ENCODE measurements around the gene PHACTR1.
A peak's percentile ranks its signal among the peaks of the same experiment; 100 is the strongest.

PHACTR1 gene

DNA sequence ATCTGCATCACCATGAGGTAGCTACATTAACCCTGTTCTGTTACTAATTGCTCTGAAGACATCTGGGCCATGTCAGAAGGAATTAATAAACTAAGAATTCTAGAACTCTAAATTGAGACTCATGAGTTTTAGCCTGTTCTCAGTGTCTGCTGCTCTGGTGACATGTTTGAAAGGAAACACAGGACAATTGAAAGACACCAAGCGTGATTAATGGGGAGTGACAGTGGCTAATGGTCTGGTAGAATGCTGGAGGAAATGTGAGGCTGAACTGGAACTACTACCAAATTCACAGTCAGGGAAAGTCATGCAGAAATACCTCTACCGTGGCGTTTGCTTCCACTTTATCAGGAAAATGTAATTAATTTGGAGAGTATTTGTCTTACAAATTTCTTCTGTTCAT is 471.7 kb downstream of the PHACTR1 start:
- Histone ChIP-seq H2AFZ (no peak overlapping the region), H3K9ac (no peak overlapping the region), H3K4me3 (ENCODE audit: low read depth, low read length) (no peak overlapping the region), H3K4me1 (no peaks in the 10 kb centered on the region), H3K27ac (no peak overlapping the region), H3K36me3 (ENCODE audit: control insufficient read depth, insufficient read depth, low read length) (no peaks in the 10 kb centered on the region), H3K9me3 (ENCODE audit: control insufficient read depth, low read length) (no peaks in the 10 kb centered on the region), H3K4me2 (ENCODE audit: low read length) (no peak overlapping the region), H3K27me3 (ENCODE audit: control insufficient read depth, insufficient read depth, low read length) (no peaks in the 10 kb centered on the region), H3K79me2 (no peaks in the 10 kb centered on the region)
- no peak for TF ChIP-seq CTCF (IDR thresholded peaks at IDR 0.05)

DNA sequence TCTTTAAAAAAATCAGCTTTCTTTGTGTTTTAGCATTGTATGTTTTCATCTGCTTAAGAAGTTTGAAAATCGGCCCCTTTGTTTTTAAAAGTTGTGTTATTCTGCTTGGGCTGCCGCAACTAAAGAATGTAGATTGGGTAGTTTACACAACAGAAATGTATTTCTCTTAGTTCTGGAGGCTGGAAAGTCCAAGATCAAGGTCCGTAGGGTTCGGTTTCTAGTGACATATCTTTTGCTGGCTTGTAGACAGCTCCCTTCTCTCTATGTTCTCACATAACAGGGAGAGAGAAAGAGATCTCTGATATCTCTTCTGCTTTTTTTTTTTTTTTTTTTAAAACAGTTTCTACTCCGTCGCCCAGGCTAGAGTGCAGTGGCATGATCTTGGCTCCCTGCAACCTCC is 473.1 kb downstream of the PHACTR1 start:
- Histone ChIP-seq H3K4me1 (no peaks in the 10 kb centered on the region), H3K27ac (no peak overlapping the region), H3K9me3 (ENCODE audit: control insufficient read depth, low read length) (no peaks in the 10 kb centered on the region), H2AFZ (no peak overlapping the region), H3K9ac (no peak overlapping the region), H3K79me2 (no peaks in the 10 kb centered on the region), H3K36me3 (ENCODE audit: control insufficient read depth, insufficient read depth, low read length) (no peaks in the 10 kb centered on the region), H3K4me3 (ENCODE audit: low read depth, low read length) (no peak overlapping the region), H3K27me3 (ENCODE audit: control insufficient read depth, insufficient read depth, low read length) (no peaks in the 10 kb centered on the region), H3K4me2 (ENCODE audit: low read length) (no peak overlapping the region)
- TF ChIP-seq CTCF (IDR thresholded peaks at IDR 0.05), result no peak

DNA sequence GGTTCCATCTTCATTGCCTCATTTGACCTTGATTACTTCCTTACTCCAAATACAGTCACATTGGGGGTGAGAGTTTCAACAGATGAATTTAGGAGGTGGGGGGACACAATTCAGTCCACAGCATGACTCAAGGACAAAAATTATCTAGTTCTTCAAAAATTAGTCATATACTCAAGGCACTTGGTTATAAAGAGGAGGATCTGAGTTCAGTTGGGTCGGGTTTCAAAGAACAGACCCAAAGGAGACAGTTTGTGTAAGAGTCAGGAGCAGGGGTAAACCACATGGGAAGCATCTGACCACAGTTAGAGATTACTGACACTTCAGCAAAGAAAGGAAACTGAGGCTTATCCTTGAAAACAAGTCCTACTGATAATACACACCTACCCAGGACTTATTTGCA is 473.8 kb downstream of the PHACTR1 start:
- Histone ChIP-seq H3K4me3 (ENCODE audit: low read depth, low read length) (no peak overlapping the region), H2AFZ (no peak overlapping the region), H3K27me3 (ENCODE audit: control insufficient read depth, insufficient read depth, low read length) (no peaks in the 10 kb centered on the region), H3K79me2 (no peaks in the 10 kb centered on the region), H3K36me3 (ENCODE audit: control insufficient read depth, insufficient read depth, low read length) (no peaks in the 10 kb centered on the region), H3K4me2 (ENCODE audit: low read length) (no peak overlapping the region), H3K4me1 (no peaks in the 10 kb centered on the region), H3K9ac (no peak overlapping the region), H3K9me3 (ENCODE audit: control insufficient read depth, low read length) (no peaks in the 10 kb centered on the region), H3K27ac (no peak overlapping the region)
- no peak for TF ChIP-seq CTCF (IDR thresholded peaks at IDR 0.05)

DNA sequence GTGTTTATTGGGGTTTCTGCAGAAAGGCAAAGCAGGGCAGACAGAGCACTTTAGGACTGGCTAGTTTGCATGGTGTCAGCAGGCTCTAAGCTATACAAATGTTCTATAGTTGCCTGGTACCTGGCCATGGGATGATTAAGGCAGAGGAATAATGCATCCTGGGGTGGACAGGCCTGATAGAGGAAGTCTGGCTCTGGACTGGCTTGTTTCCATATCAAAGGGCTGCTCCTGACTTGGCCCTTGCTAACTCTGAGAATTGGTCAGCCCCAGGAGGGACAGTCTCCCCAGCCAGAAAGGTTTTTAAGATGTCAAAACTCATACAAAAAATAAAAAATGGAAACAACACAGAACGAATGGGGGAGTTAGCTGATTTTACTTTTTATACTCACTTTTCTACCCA is 474.9 kb downstream of the PHACTR1 start:
- H3K79me2 ChIP-seq, result no peaks in the 10 kb centered on the region
- no peak for TF ChIP-seq CTCF (IDR thresholded peaks at IDR 0.05)
- H3K27me3 ChIP-seq (ENCODE audit: control insufficient read depth, insufficient read depth, low read length), result no peaks in the 10 kb centered on the region
- H3K4me1 ChIP-seq, result no peaks in the 10 kb centered on the region
- H3K36me3 ChIP-seq (ENCODE audit: control insufficient read depth, insufficient read depth, low read length), result no peaks in the 10 kb centered on the region
- H3K9ac ChIP-seq, result no peak overlapping the region
- no peak overlapping the region for H3K27ac ChIP-seq
- no peak overlapping the region for H3K4me3 ChIP-seq (ENCODE audit: low read depth, low read length)
- H3K9me3 ChIP-seq (ENCODE audit: control insufficient read depth, low read length), result no peaks in the 10 kb centered on the region
- H3K4me2 ChIP-seq (ENCODE audit: low read length), result no peak overlapping the region
- H2AFZ ChIP-seq, result no peak overlapping the region

DNA sequence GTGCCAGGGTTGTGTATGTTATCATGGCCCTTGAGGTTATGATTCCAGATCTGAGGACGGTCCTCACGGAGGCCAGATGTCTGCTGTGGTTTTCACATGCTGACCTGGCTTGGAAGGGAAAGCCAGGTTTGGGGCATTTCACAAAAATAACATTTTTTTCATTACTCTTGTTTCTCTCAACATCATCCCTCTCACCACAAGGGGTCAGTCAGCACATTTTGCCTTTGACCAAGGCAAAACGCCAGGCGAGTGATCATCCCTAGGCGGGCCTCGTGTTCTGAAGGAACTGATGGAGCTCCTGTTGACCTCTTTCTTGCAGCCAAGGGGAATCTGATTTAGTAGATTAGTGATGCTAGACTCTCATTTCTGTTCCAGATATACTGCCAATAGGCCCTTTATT is 478.3 kb downstream of the PHACTR1 start:
- no peak overlapping the region for H3K4me3 ChIP-seq (ENCODE audit: low read depth, low read length)
- H3K4me2 ChIP-seq (ENCODE audit: low read length), result no peak overlapping the region
- H3K36me3 ChIP-seq (ENCODE audit: control insufficient read depth, insufficient read depth, low read length), result no peaks in the 10 kb centered on the region
- no peaks in the 10 kb centered on the region for H3K9me3 ChIP-seq (ENCODE audit: control insufficient read depth, low read length)
- H2AFZ ChIP-seq, result no peak overlapping the region
- no peak overlapping the region for H3K27ac ChIP-seq
- H3K9ac ChIP-seq, result no peak overlapping the region
- peak; percentile 58 for TF ChIP-seq CTCF (IDR thresholded peaks at IDR 0.05)
- H3K27me3 ChIP-seq (ENCODE audit: control insufficient read depth, insufficient read depth, low read length), result no peaks in the 10 kb centered on the region
- H3K4me1 ChIP-seq, result no peaks in the 10 kb centered on the region
- no peaks in the 10 kb centered on the region for H3K79me2 ChIP-seq
